GM03348 (cell line): Measurements from ENCODE around the gene STK39.
A peak's percentile ranks its signal among the peaks of the same experiment; 100 is the strongest.
"Not testable (repeated sequence)": the region's sequence is repeated elsewhere in the genome, so short reads cannot be mapped to it uniquely, and the experiment has no call there.

Experiments
- DNase-seq: peaks from one replicate; pipeline ENCODE4 v3.0.0; 2012; ENCODE audit warnings: low spot score

Gene STK39

DNA sequence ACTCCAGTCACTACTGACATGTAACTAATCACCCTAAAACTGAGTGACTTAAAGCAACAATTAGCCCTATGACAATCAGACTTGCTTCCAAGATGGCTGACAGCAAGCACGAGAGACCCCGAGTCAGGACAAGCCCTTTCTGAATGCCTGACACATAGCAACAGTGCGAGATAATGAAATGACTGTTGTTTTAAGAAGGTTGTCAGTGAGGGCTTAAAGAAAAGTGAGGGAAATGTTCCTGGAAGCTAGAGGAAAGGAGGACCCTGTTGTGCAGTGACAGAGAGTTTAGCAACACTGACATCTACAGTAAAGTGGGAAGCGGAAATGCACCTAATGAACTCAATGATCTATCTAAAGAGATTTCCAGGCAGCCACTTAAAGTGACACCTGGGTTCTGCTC lies 163.1 kb downstream of the STK39 start:
- no peak for DNase-seq

GRCh38 chr2:168081452-168081851 lies 165.9 kb downstream of the STK39 start:
- not testable (repeated sequence) for DNase-seq

GRCh38 chr2:168079236-168079635 lies 168.2 kb downstream of the STK39 start:
- DNase-seq, result no peak

DNA sequence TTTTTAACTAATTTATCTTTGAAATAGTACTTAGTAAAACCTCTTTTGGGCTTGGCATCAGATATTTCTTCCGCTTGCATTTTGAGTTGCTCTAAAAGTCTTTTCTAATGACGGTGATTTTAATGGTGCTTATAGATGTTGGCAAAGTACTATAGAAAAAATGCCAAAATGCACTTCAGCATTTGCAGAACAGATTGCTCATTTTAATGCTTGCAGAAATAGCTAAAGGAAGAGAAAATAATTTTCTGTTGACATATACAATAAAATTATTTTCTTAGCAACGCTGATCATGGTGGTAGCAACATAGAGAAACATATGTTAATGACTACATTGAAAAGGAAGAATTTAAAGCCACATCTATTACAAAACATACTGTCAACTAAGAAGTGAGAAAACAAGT lies 170.7 kb downstream of the STK39 start:
- DNase-seq, result no peak

GRCh38 chr2:168075446-168075845 lies 171.9 kb downstream of the STK39 start:
- DNase-seq, result no peak

DNA sequence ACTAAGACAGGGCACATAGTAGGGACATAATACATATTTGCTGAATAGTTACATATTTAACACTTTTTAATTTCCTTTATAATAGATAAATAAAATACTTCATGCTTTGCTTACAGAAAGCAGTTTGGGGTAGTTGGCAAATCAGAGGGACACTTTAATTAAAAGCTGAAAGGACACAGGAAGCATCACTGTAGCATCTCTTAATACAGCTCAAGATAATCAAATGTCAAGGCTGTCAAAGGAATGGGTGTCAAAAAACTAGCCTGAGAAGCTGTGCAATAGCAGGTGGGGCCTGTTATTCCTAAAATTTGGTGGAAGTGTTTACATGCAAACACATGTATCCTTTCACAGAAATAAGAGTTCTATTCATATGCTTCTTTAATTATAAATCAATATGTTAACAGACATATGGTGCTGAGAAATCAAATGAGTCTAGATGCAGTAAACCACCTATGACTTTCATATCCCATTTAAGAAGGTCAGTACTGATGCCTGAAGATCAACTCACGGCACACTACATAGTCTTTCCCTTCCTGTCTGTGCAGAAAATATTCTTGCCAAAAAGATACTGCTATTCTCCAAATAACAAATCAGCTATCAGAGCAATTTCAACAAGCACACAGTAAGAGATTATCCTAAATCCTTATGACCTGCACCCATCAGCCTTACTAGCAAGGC lies 174.6 kb downstream of the STK39 start:
- DNase-seq, result no peak

GRCh38 chr2:168064011-168064998 lies 183.1 kb downstream of the STK39 start:
- DNase-seq, result no peak

DNA sequence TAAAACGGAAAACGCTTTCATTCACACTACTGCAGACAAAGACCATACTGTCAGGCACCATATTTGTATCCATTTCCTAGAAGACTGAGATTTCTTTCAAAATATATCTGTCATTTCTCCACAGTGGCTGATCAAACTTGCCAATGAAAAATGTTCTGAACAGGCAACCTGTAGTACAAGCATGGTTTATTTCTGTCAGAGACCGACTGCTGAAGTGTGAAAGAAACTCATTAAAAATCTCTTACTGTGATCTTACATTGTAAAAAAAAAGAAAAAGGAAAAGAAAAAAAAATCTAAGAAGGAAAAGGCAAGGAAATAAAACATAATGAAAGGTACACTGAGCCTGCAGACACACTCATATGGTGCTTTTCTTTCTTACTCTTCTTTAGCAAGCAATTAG lies 184.5 kb downstream of the STK39 start:
- DNase-seq, result no peak

DNA sequence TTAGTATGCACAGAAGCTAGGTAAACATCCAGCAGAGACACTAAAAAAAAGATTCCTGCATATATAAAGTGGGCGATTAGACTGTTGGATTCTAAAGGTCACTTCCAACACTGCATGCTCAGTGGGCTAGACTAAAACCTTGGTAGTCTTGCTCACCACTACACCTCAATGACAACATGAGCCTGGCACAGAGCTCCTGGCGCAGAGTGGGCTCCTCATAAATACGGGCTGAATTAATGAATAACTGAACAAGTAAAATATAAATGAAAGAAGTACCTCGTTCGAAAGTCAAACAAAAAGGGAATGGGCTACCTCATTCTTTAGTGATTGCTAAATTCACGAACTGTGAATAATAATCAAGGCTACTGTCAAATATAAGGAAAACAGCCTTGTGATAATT lies 185.3 kb downstream of the STK39 start:
- no peak for DNase-seq

- peak; percentile 63 for DNase-seq
These were observed 186.2 kb downstream of the STK39 start for GRCh38 chr2:168060986-168061750.

DNA sequence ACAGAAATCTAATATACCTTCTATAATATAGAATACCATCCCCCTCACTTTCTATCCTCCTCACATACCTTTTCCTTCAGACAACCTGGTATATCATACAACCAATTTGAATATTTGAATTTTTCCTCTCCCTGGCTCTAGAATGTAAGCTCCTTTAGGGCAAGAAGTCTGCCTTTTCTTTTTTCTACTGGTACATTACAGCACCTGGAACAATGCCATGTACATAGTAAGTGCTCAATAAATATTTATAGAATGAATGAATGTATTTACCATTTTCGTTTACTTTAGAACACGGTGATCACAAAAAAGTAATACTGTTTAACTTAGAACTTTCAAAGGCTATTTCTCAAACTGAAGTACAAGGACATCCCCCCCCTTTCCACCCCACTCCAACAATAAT lies 187.6 kb downstream of the STK39 start:
- DNase-seq, result no peak

- no peak for DNase-seq
These were observed 188.7 kb downstream of the STK39 start for GRCh38 chr2:168058675-168059074.

DNA sequence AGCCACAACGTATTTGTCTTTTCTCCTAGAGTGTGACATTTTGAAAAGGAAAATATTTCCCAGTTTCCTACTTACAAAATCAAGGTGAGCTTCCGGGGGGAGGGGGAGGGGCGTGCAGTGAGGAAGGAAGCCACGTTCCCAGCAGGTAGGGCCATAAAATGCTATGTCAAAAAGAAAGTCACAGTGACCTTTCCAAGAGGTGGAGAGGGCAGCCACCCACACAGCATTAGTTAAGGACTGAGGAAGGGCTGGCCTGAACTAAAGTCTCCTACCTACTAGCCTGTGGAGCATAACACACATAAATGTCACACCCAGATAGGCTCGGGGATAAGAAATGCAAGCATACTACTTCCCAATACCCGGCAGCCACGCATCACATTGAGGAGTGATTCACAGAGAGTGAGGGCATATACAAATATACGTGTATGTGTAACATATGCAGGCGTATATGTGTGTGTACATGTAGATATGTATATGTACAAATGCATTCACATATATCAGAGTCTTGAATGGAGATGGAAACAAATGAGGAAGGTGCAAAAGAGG lies 191.1 kb downstream of the STK39 start:
- DNase-seq, result no peak

DNA sequence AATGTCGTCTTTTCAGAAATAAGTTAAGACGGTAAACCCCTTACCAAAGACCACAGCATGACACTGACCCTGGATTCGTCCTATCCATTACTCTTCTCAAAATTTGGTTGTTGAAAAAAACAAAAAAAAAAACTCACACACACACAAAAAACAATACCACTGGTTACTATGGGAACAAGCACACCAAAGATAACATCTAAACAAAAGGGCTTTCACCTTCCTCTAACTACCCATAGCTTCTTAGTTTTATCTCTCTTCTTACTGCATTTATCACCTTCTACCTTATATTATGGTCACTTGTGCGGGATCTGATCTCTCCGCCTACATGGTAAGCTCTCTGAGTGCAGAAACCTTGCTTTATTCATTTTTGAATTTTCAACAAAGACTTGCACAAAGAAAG lies 192.7 kb downstream of the STK39 start:
- no peak for DNase-seq

- DNase-seq, result no peak
These were observed 193.7 kb downstream of the STK39 start for GRCh38 chr2:168053676-168054075.

DNA sequence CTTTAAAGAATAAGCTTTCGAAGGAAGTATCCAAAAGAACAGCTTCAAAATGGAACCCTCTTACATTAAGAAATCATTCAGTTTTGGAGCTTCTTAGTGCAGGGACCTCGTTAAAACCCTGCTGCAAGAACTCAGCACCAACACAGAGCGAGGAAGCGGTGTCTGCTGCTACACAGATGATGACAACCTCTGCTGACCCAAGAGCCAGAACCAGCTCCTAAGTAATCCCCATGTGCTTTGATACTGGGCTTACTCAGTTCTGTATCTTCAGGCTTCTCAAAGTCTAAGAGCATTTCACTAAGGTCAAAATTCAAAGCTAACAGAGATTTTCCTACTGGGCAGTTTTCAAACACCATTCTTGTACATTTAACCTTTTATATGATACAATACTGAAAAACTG lies 194.6 kb downstream of the STK39 start:
- DNase-seq, result no peak

GRCh38 chr2:168050377-168050776 lies 197.0 kb downstream of the STK39 start:
- no peak for DNase-seq

DNA sequence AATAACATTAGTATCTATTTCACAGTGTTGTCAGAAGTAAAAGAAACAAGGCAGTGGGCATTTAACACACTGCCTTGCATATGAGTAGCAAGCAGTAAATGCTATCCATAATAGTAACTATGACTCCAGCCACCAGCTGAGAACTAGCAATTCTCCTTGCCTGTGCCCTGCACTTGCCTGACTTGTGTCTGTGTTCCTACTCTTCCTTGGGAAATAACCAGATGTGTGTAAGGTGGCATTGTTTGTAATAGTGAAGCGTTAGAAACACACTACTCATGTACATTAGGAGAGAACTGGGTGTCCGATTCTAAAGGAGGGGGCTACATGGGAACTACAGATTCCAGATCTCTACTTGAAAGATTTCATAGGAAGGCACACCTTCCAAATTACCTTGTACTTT lies 197.8 kb downstream of the STK39 start:
- no peak for DNase-seq

- no peak for DNase-seq
These were observed 200.2 kb downstream of the STK39 start for GRCh38 chr2:168047091-168047690.

DNA sequence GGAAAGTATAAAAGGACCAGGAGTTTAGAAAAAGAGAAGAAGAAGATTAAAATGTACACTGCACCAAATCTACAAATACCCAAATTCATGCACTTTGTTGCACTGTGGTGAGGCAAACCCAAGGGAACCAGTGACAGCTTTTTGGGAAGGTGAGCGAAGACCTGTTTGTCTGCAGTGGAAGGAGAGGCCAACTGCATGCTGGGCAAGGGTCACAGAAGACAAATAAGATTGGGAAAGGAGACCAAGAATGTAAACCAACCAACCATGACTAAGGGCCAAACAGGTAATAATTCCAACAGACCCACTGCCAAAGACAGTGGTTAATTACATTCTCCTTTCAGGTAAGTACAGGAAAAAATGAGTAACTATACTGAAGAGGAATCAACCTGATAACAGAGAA lies 202.8 kb downstream of the STK39 start:
- DNase-seq, result no peak

GRCh38 chr2:168044176-168044575 lies 203.2 kb downstream of the STK39 start:
- no peak for DNase-seq
